Measurements from ENCODE around the gene CPNE4.

DNA sequence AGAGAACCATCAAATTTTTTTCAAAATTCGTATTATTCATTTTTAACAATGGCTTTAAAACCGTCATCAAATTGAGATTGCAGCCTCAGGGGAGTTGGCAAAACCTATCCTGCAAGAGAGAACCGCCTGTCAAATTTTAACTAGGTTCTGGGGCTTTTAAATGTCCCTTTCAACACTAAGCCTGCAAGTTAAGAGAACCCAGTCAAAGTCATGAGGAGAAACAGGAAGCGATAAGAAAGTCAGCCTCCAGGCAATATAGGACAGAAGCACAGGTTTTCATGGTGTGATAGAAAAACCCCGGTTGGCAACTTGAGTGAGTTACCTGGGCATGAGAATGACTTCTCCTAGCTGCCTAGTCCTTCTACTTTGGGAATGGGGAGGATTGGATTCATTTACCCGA, 59.8 kb downstream of the CPNE4 start:
- TF ChIP-seq CTCF (IDR thresholded peaks at IDR 0.05) = no peak
- TF ChIP-seq POLR2A (IDR thresholded peaks at IDR 0.05) = no peak

Measured in body of pancreas (tissue), 4 donors.